HEK293 (cell line): ENCODE results near the gene NUDT5.

Experiments used
- ZBTB8A ChIP-seq: fragments of 450-650 bp; formaldehyde crosslinking; IDR thresholded peaks from 2 replicates; pipeline ENCODE4 v1.5.1; 2016; ENCODE audit warnings: missing biosample characterization, missing genetic modification characterization
- ZNF133 ChIP-seq: fragments of 450-650 bp; formaldehyde crosslinking; IDR thresholded peaks from 2 replicates; pipeline ENCODE4 v1.5.1; 2016; ENCODE audit warnings: missing biosample characterization, missing genetic modification characterization
- ZNF274 ChIP-seq, 2 experiments: fragments of 200-500 bp in 1 of 2; fragments of 450-650 bp in 1 of 2; sonication (Bioruptor generic) in 1 of 2; formaldehyde crosslinking in 1 of 2; IDR thresholded peaks; 2 replicates each; pipeline versions ENCODE4 v1.5.1 to v1.6.1; 2014 to 2016; ENCODE audit warnings: borderline replicate concordance in 1 of 2, inconsistent platforms in 1 of 2, low read length in 1 of 2, missing biosample characterization in 1 of 2, missing genetic modification characterization in 1 of 2
- TF ChIP-seq, protein P1 (sequence below): fragments of 450-650 bp; formaldehyde crosslinking; IDR thresholded peaks from 2 replicates; pipeline ENCODE4 v1.5.1; 2016; ENCODE audit warnings: missing biosample characterization, missing genetic modification characterization
- TF ChIP-seq, protein P2 (sequence below): fragments of 450-650 bp; formaldehyde crosslinking; conservative IDR thresholded peaks from 2 replicates; pipeline ENCODE4 v1.5.1; 2016; ENCODE audit warnings: low read depth, missing biosample characterization, missing genetic modification characterization

- TF ChIP-seq ZBTB8A (tag by site-specific recombination) (no peak), ZNF274 (IDR thresholded peaks at IDR 0.05; ENCODE audit: low read length) (no peak), ZNF274 (tag by site-specific recombination; IDR thresholded peaks at IDR 0.05; ENCODE audit: borderline replicate concordance) (no peak), ZNF133 (tag by site-specific recombination) (no peak)
- TF ChIP-seq, protein P1, sequence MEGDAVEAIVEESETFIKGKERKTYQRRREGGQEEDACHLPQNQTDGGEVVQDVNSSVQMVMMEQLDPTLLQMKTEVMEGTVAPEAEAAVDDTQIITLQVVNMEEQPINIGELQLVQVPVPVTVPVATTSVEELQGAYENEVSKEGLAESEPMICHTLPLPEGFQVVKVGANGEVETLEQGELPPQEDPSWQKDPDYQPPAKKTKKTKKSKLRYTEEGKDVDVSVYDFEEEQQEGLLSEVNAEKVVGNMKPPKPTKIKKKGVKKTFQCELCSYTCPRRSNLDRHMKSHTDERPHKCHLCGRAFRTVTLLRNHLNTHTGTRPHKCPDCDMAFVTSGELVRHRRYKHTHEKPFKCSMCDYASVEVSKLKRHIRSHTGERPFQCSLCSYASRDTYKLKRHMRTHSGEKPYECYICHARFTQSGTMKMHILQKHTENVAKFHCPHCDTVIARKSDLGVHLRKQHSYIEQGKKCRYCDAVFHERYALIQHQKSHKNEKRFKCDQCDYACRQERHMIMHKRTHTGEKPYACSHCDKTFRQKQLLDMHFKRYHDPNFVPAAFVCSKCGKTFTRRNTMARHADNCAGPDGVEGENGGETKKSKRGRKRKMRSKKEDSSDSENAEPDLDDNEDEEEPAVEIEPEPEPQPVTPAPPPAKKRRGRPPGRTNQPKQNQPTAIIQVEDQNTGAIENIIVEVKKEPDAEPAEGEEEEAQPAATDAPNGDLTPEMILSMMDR, result no peak
- TF ChIP-seq, protein P2, sequence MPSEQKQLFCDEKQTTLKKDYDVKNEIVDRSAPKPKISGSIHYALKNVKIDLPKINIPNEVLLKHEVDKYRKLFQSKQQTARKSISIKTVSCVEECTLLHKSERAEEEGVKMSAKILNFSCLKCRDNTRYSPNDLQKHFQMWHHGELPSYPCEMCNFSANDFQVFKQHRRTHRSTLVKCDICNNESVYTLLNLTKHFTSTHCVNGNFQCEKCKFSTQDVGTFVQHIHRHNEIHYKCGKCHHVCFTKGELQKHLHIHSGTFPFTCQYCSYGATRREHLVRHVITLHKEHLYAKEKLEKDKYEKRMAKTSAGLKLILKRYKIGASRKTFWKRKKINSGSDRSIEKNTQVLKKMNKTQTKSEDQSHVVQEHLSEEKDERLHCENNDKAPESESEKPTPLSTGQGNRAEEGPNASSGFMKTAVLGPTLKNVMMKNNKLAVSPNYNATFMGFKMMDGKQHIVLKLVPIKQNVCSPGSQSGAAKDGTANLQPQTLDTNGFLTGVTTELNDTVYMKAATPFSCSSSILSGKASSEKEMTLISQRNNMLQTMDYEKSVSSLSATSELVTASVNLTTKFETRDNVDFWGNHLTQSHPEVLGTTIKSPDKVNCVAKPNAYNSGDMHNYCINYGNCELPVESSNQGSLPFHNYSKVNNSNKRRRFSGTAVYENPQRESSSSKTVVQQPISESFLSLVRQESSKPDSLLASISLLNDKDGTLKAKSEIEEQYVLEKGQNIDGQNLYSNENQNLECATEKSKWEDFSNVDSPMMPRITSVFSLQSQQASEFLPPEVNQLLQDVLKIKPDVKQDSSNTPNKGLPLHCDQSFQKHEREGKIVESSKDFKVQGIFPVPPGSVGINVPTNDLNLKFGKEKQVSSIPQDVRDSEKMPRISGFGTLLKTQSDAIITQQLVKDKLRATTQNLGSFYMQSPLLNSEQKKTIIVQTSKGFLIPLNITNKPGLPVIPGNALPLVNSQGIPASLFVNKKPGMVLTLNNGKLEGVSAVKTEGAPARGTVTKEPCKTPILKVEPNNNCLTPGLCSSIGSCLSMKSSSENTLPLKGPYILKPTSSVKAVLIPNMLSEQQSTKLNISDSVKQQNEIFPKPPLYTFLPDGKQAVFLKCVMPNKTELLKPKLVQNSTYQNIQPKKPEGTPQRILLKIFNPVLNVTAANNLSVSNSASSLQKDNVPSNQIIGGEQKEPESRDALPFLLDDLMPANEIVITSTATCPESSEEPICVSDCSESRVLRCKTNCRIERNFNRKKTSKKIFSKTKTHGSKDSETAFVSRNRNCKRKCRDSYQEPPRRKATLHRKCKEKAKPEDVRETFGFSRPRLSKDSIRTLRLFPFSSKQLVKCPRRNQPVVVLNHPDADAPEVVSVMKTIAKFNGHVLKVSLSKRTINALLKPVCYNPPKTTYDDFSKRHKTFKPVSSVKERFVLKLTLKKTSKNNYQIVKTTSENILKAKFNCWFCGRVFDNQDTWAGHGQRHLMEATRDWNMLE (tag by site-specific recombination), result no peak
These were observed 2.5 kb upstream of the NUDT5 start for GRCh38 chr10:12198156-12198555.
